Measurements from ENCODE around the gene MILR1. TPM values are rescaled to one million over a fixed set of nuclear protein-coding genes. Genes with fewer than 3 reads are reported as not detected.
A peak's percentile ranks its signal among the peaks of the same experiment; 100 is the strongest.

MILR1 gene
- total and polyA plus RNA-seq, 10 donors = 15.6 to 55.0 (median 27.6) TPM

- no peaks in the 10 kb centered on the region for H3K27me3 ChIP-seq (replicated peaks in 1 of 7)
- no peak for DNase-seq
- intact Hi-C loops (cut with DNase I; ENCODE audit: low total_unique reads) = loop anchor here (5.0 kb wide), 1 partner anchor 78 kb away; no protein-coding TSS in a partner anchor
- peak overlapping the region in 1 of 8 donors; percentile 5 for H3K27ac ChIP-seq
- no peaks in the 10 kb centered on the region for H3K9me3 ChIP-seq
- peaks cover 9 to 77% (median 70%) of the 10 kb centered on the region in 6 donors for H3K36me3 ChIP-seq
- peaks cover 50 to 98% (median 90%) of the 10 kb centered on the region in 6 donors for H3K4me1 ChIP-seq
- WGBS, 5 donors = 84 to 92% (median 88%) methylated on average over 6 of the region's 6 CpGs
- no peak overlapping the region for H3K4me3 ChIP-seq
- TF ChIP-seq POLR2AphosphoS5 (IDR thresholded peaks at IDR 0.05) (peak in 1 of 3 donors; percentile 40), POLR2A (IDR thresholded peaks at IDR 0.05) (no peak)
- TF ChIP-seq, protein P1, sequence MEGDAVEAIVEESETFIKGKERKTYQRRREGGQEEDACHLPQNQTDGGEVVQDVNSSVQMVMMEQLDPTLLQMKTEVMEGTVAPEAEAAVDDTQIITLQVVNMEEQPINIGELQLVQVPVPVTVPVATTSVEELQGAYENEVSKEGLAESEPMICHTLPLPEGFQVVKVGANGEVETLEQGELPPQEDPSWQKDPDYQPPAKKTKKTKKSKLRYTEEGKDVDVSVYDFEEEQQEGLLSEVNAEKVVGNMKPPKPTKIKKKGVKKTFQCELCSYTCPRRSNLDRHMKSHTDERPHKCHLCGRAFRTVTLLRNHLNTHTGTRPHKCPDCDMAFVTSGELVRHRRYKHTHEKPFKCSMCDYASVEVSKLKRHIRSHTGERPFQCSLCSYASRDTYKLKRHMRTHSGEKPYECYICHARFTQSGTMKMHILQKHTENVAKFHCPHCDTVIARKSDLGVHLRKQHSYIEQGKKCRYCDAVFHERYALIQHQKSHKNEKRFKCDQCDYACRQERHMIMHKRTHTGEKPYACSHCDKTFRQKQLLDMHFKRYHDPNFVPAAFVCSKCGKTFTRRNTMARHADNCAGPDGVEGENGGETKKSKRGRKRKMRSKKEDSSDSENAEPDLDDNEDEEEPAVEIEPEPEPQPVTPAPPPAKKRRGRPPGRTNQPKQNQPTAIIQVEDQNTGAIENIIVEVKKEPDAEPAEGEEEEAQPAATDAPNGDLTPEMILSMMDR (IDR thresholded peaks at IDR 0.05 in 8 of 11, conservative IDR thresholded peaks at IDR 0.05 in 3 of 11) = no peak
Measured at GRCh38 chr17:64499805-64500486, 51.0 kb downstream of the MILR1 start.

- 86 to 94% (median 91%) methylated on average over 8 of the region's 8 CpGs for WGBS, 5 donors
- peaks cover 44 to 94% (median 85%) of the 10 kb centered on the region in 6 donors for H3K4me1 ChIP-seq
- H3K9me3 ChIP-seq = no peaks in the 10 kb centered on the region
- H3K27ac ChIP-seq = no peak overlapping the region
- intact Hi-C loops (cut with DNase I; ENCODE audit: low total_unique reads) = no loop called here
- peaks cover 9 to 78% (median 70%) of the 10 kb centered on the region in 6 donors for H3K36me3 ChIP-seq
- H3K4me3 ChIP-seq = no peak overlapping the region
- TF ChIP-seq, protein P1 (IDR thresholded peaks at IDR 0.05 in 8 of 11, conservative IDR thresholded peaks at IDR 0.05 in 3 of 11) = no peak
- TF ChIP-seq POLR2AphosphoS5 (IDR thresholded peaks at IDR 0.05) = peak in 1 of 3 donors; percentile 0
- no peak for DNase-seq
- no peaks in the 10 kb centered on the region for H3K27me3 ChIP-seq (replicated peaks in 1 of 7)
Measured at GRCh38 chr17:64500487-64500859, 51.6 kb downstream of the MILR1 start.

DNA sequence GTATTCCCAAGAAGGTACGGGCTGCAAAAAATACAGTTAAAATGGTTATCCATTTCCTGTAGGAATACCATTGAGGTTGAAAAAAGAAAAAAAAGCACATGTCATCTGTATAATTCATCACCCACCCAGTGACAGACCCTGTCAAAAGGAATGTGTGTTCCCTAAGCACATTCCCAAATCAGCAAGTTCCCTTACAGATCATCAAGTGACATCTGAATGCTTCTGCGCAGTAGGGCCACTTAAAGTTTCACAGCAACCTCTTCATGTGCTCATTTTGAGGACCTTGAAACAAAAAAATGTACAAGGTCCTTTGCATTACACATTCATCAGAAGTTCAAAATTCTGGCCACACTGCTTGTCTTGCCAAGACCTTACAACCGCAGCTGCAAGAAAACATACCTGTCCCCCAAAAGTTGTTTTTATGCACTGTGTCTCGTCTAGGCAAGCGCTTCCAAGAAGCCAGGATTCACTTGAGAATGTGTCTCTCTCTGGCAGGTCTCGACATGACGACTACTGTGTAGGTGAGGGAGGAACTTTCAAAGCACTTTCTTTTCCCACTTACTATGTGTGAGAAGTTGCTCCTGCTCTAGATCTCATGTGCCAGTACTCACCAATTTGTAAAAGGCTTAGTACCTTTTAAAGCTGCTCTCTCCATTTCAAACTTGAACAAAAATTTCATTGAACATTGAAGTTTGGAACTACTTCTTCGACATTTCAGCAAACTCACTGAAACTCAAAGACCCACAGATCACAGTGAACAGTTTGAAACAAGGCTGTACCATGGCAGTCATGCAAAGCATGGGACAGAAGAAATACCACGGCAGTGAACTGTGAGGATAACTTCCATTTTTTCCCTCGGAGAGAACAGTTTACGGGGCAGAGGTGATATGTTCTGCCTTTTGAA lies 52.2 kb downstream of the MILR1 start:
- Histone ChIP-seq H3K36me3 (peaks cover 9 to 78% (median 70%) of the 10 kb centered on the region in 6 donors), H3K9me3 (no peaks in the 10 kb centered on the region), H3K4me3 (no peak overlapping the region), H3K27me3 (replicated peaks in 1 of 7) (no peaks in the 10 kb centered on the region), H3K27ac (no peak overlapping the region), H3K4me1 (peaks cover 38 to 87% (median 78%) of the 10 kb centered on the region in 6 donors)
- TF ChIP-seq, protein P1 (IDR thresholded peaks at IDR 0.05 in 8 of 11, conservative IDR thresholded peaks at IDR 0.05 in 3 of 11) = no peak
- TF ChIP-seq POLR2AphosphoS5 (IDR thresholded peaks at IDR 0.05) = peak in 1 of 3 donors; percentile 52
- intact Hi-C loops (cut with DNase I; ENCODE audit: low total_unique reads) = no loop called here
- WGBS, 5 donors = 83 to 88% (median 86%) methylated on average over 11 of the region's 11 CpGs
- no peak for DNase-seq

- TF ChIP-seq POLR2AphosphoS5 (IDR thresholded peaks at IDR 0.05) = no peak
- TF ChIP-seq, protein P1 (IDR thresholded peaks at IDR 0.05 in 8 of 11, conservative IDR thresholded peaks at IDR 0.05 in 3 of 11) = no peak
- TF ChIP-seq POLR2A (IDR thresholded peaks at IDR 0.05) = no peak
- H3K27me3 ChIP-seq (replicated peaks in 1 of 7) = no peaks in the 10 kb centered on the region
- no peak for DNase-seq
- 81 to 88% (median 83%) methylated on average over 3 of the region's 3 CpGs for WGBS, 5 donors
- peaks cover 38 to 81% (median 76%) of the 10 kb centered on the region in 6 donors for H3K4me1 ChIP-seq
- H3K36me3 ChIP-seq = peaks cover 9 to 78% (median 70%) of the 10 kb centered on the region in 6 donors
- H3K4me3 ChIP-seq = peak overlapping the region in 1 of 8 donors; percentile 84
- H3K9me3 ChIP-seq = no peaks in the 10 kb centered on the region
- H3K27ac ChIP-seq = peak overlapping the region in 2 of 8 donors; percentile 24 to 100
- intact Hi-C loops (cut with DNase I; ENCODE audit: low total_unique reads) = no loop called here
Measured at GRCh38 chr17:64502021-64502420, 53.1 kb downstream of the MILR1 start.
